ENCODE results near the gene PRKCQ. TPM values are rescaled to one million over a fixed set of nuclear protein-coding genes. Genes with fewer than 3 reads are reported as not detected.

The PRKCQ gene
- total RNA-seq, 2 donors from 2014 or later = 66.3 to 70.0 TPM

DNA sequence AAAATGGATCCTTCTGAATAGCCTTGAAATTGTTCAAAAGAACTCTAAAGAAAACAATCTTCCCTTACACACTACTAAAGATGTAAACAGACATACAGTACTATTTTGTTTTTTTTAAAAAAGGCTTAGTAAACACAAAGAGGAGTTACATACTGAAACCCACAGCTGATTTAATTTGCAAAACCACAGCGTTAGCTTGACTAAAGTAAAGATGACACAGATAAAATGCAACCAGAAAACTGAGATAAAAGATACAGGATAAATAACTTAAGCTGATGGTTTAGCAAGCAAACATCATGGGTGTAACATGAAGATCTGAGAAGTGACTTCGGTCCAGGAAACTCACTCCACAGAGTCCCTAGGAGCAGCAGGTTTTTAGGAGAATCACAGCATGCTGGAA is 21.8 kb downstream of the PRKCQ start:
- H3K4me3 Mint-ChIP-seq = peak overlapping the region; percentile 91

DNA sequence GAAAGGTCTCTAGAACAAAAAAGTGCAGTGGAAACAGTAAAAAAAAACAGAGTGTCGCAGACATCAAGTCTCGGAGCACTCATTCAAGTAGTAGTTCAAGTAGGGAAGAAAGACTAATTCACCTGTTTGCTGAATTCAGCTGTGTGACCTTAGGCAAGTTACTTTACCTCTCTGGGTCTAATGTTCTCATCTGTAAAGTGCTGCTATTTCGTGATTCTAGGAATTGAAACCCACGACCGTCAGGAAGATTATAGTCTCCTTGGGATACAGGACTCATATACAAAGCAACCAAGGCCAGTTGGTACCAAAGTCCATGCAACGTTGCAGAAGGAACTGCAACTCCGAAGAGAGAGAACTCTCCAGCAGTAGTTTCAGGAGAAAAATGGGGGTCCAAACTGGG is 26.1 kb downstream of the PRKCQ start:
- no peaks in the 10 kb centered on the region for H3K9me3 ChIP-seq (ENCODE audit: control insufficient read depth, low read length, poor library complexity, severe bottlenecking)
- Mint-ChIP-seq H3K27me3 (no peaks in the 10 kb centered on the region), H3K4me1 (peaks cover 71% of the 10 kb centered on the region), H3K4me3 (no peak overlapping the region), H3K36me3 (ENCODE audit: low read depth) (peaks cover 7% of the 10 kb centered on the region), H3K27ac (peak overlapping the region; percentile 96)
- ATAC-seq = no peak
- DNase-seq = no peak

More for the DNA sequence above, 21.8 kb downstream of the PRKCQ start:
- Mint-ChIP-seq H3K4me1 (peaks cover 81% of the 10 kb centered on the region), H3K27me3 (no peaks in the 10 kb centered on the region), H3K27ac (peak overlapping the region; percentile 96), H3K36me3 (ENCODE audit: low read depth) (peaks cover 7% of the 10 kb centered on the region)
- DNase-seq (no peak), ATAC-seq (peak; percentile 88)
- H3K9me3 ChIP-seq (ENCODE audit: control insufficient read depth, low read length, poor library complexity, severe bottlenecking) = no peaks in the 10 kb centered on the region

GRCh38 chr10:6543431-6544005 is 36.6 kb downstream of the PRKCQ start:
- peaks cover 5% of the 10 kb centered on the region for H3K36me3 Mint-ChIP-seq (ENCODE audit: low read depth)
- H3K4me3 Mint-ChIP-seq = peak overlapping the region; percentile 94
- ATAC-seq (peak; percentile 89), DNase-seq (peak in 2 of 3 donors; percentile 25 to 28)
- H3K9me3 ChIP-seq (ENCODE audit: control insufficient read depth, low read length, poor library complexity, severe bottlenecking) = no peaks in the 10 kb centered on the region
- peaks cover 52% of the 10 kb centered on the region for H3K4me1 Mint-ChIP-seq
- H3K27me3 Mint-ChIP-seq = no peaks in the 10 kb centered on the region
- H3K27ac Mint-ChIP-seq = peak overlapping the region; percentile 100

DNA sequence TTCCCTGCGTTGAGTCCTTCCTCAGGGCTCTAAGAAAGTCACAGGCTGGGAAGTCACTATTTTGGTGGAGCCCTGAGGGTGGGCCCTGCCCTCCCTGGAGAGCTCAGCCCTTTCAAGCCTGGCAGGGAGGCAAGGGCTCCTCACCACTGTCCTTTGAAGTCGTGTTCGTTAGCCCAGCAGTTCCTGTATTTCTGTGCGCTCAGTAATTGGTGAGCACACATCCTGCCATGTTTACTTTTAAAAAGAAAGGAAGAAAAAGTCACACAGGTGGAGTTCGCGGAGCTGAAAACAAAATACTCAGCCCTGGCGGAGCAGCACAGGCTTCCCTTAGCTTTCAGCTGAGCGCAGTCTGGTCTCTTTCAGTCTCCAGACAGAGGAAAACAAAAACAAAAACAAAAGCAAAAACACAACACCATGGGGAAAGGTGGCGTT is 37.1 kb downstream of the PRKCQ start:
- peak; percentile 82 for ATAC-seq
- Mint-ChIP-seq H3K27me3 (no peaks in the 10 kb centered on the region), H3K36me3 (ENCODE audit: low read depth) (peaks cover 5% of the 10 kb centered on the region), H3K27ac (peak overlapping the region; percentile 100), H3K4me3 (peak overlapping the region; percentile 94), H3K4me1 (peaks cover 54% of the 10 kb centered on the region)
- peak; percentile 26 to 42 (median 38) for DNase-seq
- no peaks in the 10 kb centered on the region for H3K9me3 ChIP-seq (ENCODE audit: control insufficient read depth, low read length, poor library complexity, severe bottlenecking)

DNA sequence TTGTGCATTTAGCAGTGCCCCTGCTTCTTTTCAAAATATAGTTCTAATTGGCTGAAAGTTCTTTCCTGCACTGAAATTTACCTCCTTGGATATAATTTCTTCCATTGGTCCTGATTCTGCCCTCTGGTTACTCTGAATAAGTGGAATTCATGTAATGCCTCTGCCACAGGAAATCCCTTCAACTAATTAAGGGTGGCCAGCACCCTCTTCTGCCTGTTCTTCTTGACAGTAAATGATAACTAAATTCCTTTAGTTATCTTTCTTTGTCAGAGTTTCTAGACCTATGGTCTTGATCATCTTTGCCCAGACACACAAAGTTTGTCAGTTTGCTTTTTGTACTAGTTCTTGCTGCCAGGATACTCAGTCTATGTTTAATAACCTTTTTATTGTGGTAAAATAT is 40.2 kb downstream of the PRKCQ start:
- peaks cover 58% of the 10 kb centered on the region for H3K4me1 Mint-ChIP-seq
- peaks cover 3% of the 10 kb centered on the region for H3K36me3 Mint-ChIP-seq (ENCODE audit: low read depth)
- no peak for ATAC-seq
- no peaks in the 10 kb centered on the region for H3K27me3 Mint-ChIP-seq
- H3K27ac Mint-ChIP-seq = peak overlapping the region; percentile 100
- DNase-seq = no peak
- no peak overlapping the region for H3K4me3 Mint-ChIP-seq
- H3K9me3 ChIP-seq (ENCODE audit: control insufficient read depth, low read length, poor library complexity, severe bottlenecking) = no peaks in the 10 kb centered on the region

GRCh38 chr10:6537770-6538169 is 42.3 kb downstream of the PRKCQ start:
- ATAC-seq (no peak), DNase-seq (no peak)
- no peak overlapping the region for H3K4me3 Mint-ChIP-seq
- peaks cover 3% of the 10 kb centered on the region for H3K36me3 Mint-ChIP-seq (ENCODE audit: low read depth)
- no peak overlapping the region for H3K27ac Mint-ChIP-seq
- H3K27me3 Mint-ChIP-seq = no peaks in the 10 kb centered on the region
- H3K4me1 Mint-ChIP-seq = peaks cover 44% of the 10 kb centered on the region
- H3K9me3 ChIP-seq (ENCODE audit: control insufficient read depth, low read length, poor library complexity, severe bottlenecking) = no peaks in the 10 kb centered on the region

- DNase-seq = no peak
Measured at GRCh38 chr10:6536102-6536501, 44.0 kb downstream of the PRKCQ start.

DNA sequence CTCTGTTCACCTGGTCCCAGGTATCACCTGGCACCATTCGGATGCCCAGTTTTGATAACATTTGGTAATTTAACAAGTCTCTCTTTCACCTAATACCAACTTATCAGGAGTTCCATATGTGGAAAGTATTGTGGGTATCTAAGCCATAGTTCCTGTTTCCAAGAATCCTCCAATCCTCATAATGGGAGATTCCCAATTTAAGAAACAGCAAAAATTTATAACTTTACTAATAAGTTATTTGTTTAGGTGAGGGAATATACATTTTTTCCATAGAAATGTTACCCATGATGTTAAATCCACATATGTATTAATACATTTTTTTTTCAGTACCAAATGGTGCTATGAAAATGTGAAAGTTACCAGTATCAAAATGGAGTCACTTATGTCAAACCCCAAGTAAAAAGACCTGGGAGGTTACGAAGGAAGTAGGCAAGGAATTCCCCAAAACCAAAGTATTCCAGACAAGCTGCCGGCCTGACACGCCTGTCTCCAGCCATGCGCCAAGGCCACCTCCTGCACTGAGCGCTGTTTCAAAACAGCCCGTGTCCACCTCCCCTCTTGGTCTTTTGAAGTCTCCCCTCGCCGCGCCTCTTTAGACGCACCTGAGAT is 44.8 kb downstream of the PRKCQ start:
- H3K27me3 Mint-ChIP-seq = no peaks in the 10 kb centered on the region
- no peaks in the 10 kb centered on the region for H3K9me3 ChIP-seq (ENCODE audit: control insufficient read depth, low read length, poor library complexity, severe bottlenecking)
- peaks cover 46% of the 10 kb centered on the region for H3K4me1 Mint-ChIP-seq
- H3K4me3 Mint-ChIP-seq = no peak overlapping the region
- H3K36me3 Mint-ChIP-seq (ENCODE audit: low read depth) = peaks cover 2% of the 10 kb centered on the region
- ATAC-seq = no peak
- no peak for DNase-seq
- peak overlapping the region; percentile 84 for H3K27ac Mint-ChIP-seq

More at GRCh38 chr10:6536102-6536501, 44.0 kb downstream of the PRKCQ start:
- ATAC-seq = no peak
- peaks cover 3% of the 10 kb centered on the region for H3K36me3 Mint-ChIP-seq (ENCODE audit: low read depth)
- H3K4me3 Mint-ChIP-seq = no peak overlapping the region
- H3K27me3 Mint-ChIP-seq = no peaks in the 10 kb centered on the region
- peak overlapping the region; percentile 84 for H3K27ac Mint-ChIP-seq
- no peaks in the 10 kb centered on the region for H3K9me3 ChIP-seq (ENCODE audit: control insufficient read depth, low read length, poor library complexity, severe bottlenecking)
- H3K4me1 Mint-ChIP-seq = peaks cover 45% of the 10 kb centered on the region

DNA sequence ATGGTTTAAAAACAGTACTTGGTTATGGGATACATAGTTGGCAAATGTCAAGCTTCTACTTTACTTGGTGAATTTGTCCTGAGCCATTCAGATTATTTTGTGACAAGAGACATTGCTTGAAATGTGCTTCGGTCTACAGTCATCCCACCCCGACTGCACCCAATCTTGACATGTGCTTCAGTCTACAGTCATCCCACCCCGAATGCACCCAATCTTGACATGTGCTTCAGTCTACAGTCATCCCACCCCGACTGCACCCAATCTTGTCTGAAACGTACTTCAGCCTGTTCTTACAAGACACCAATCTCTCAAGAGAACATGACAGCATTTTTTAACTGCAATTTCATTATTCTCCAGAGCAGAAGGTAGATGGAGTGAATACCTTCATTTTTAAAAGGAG is 47.8 kb downstream of the PRKCQ start:
- ATAC-seq = no peak
- H3K9me3 ChIP-seq (ENCODE audit: control insufficient read depth, low read length, poor library complexity, severe bottlenecking) = no peaks in the 10 kb centered on the region
- Mint-ChIP-seq H3K4me1 (peaks cover 58% of the 10 kb centered on the region), H3K36me3 (ENCODE audit: low read depth) (no peaks in the 10 kb centered on the region), H3K4me3 (no peak overlapping the region), H3K27ac (peak overlapping the region; percentile 92), H3K27me3 (no peaks in the 10 kb centered on the region)
- DNase-seq = no peak

- DNase-seq (no peak), ATAC-seq (peak; percentile 8)
- Mint-ChIP-seq H3K4me1 (peaks cover 63% of the 10 kb centered on the region), H3K36me3 (ENCODE audit: low read depth) (peaks cover 8% of the 10 kb centered on the region), H3K4me3 (peak overlapping the region; percentile 79), H3K27ac (peak overlapping the region; percentile 92), H3K27me3 (no peaks in the 10 kb centered on the region)
- H3K9me3 ChIP-seq (ENCODE audit: control insufficient read depth, low read length, poor library complexity, severe bottlenecking) = no peaks in the 10 kb centered on the region
Measured at GRCh38 chr10:6530966-6531365, 49.1 kb downstream of the PRKCQ start.

DNA sequence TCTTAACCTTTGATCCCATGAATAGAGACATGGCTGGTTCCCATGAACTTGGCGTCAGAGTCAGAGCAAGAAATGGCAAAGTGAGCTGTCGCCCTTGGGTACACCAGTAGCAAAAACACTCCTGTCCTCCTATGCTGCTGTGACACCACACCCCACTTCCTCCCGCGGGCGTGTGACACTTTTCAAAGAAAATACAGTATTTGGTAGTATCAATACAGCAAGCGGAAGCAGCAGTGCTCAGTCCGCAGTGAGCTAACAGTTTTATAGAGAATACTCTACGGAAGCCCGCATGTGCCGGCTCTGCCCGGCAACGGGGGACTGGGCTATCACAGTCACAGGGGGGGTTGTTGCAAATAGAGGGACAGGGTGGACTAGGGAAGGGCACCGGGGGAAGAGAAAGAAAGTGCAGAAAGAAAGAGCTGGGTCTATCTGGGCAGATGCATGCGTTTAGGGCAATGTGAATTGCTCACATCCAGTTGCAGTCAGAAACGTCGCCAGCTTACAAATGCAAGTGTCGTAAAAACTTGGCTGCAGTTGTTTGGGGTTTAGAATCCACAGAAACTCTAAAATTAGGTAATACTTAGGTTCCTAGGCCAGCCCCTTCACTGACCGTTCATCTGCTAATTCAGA is 49.8 kb downstream of the PRKCQ start:
- ATAC-seq (peak; percentile 96), DNase-seq (peak; percentile 36 to 61 (median 54))
- H3K36me3 Mint-ChIP-seq (ENCODE audit: low read depth) = peaks cover 8% of the 10 kb centered on the region
- peak overlapping the region; percentile 85 for H3K4me3 Mint-ChIP-seq
- H3K27ac Mint-ChIP-seq = peak overlapping the region; percentile 92
- peaks cover 64% of the 10 kb centered on the region for H3K4me1 Mint-ChIP-seq
- H3K9me3 ChIP-seq (ENCODE audit: control insufficient read depth, low read length, poor library complexity, severe bottlenecking) = no peaks in the 10 kb centered on the region
- H3K27me3 Mint-ChIP-seq = no peaks in the 10 kb centered on the region

GRCh38 chr10:6528198-6528950 is 51.7 kb downstream of the PRKCQ start:
- Mint-ChIP-seq H3K27me3 (no peaks in the 10 kb centered on the region), H3K36me3 (ENCODE audit: low read depth) (peaks cover 8% of the 10 kb centered on the region), H3K4me3 (peak overlapping the region; percentile 69), H3K4me1 (peaks cover 68% of the 10 kb centered on the region), H3K27ac (peak overlapping the region; percentile 92)
- no peaks in the 10 kb centered on the region for H3K9me3 ChIP-seq (ENCODE audit: control insufficient read depth, low read length, poor library complexity, severe bottlenecking)
- DNase-seq (no peak), ATAC-seq (no peak)

GRCh38 chr10:6525599-6526165 is 54.4 kb downstream of the PRKCQ start:
- H3K9me3 ChIP-seq (ENCODE audit: control insufficient read depth, low read length, poor library complexity, severe bottlenecking) = no peaks in the 10 kb centered on the region
- ATAC-seq (no peak), DNase-seq (no peak)
- Mint-ChIP-seq H3K27me3 (no peaks in the 10 kb centered on the region), H3K36me3 (ENCODE audit: low read depth) (peaks cover 13% of the 10 kb centered on the region), H3K4me1 (peaks cover 60% of the 10 kb centered on the region), H3K27ac (peak overlapping the region; percentile 92), H3K4me3 (no peak overlapping the region)
